ENCODE data around the gene IQCH.
"Not testable (repeated sequence)": the region's sequence is repeated elsewhere in the genome, so short reads cannot be mapped to it uniquely, and the experiment has no call there.

IQCH gene

GRCh38 chr15:67436351-67437250 lies 182.0 kb downstream of the IQCH start:
- peak in 1 of 56 donors; percentile 7 for DNase-seq

DNA sequence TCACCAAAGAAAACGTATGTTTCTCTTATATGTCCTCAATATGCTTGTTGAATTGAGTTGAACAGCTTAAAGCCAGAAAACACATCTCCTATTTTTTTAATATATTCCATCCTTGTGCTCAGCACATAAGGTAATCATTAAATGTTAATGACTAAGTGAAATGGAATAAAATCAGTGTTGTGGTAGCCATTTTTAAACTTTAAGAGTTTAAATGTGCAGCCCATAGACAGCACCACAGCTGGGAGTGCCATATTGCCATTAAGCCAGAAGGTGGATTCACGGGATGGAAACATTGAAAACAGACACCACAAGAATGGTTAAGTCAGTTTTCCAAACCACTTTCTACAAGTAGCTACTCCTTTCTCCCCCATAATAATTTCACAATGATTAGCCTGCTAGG lies 189.5 kb downstream of the IQCH start:
- no peak for DNase-seq

GRCh38 chr15:67446449-67446848 lies 191.9 kb downstream of the IQCH start:
- no peak for DNase-seq

DNA sequence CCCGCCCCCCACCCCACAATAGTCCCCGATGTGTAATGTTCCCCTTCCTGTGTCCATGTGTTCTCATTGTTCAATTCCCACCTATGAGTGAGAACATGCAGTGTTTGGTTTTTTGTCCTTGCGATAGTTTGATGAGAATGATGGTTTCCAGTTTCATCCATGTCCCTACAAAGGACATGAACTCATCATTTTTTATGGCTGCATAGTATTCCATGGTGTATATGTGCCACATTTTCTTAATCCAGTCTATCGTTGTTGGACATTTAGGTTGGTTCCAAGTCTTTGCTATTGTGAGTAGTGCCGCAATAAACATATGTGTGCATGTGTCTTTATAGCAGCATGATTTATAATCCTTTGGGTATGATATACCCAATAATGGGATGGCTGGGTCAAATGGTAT lies 193.8 kb downstream of the IQCH start:
- DNase-seq, result not testable (repeated sequence)

DNA sequence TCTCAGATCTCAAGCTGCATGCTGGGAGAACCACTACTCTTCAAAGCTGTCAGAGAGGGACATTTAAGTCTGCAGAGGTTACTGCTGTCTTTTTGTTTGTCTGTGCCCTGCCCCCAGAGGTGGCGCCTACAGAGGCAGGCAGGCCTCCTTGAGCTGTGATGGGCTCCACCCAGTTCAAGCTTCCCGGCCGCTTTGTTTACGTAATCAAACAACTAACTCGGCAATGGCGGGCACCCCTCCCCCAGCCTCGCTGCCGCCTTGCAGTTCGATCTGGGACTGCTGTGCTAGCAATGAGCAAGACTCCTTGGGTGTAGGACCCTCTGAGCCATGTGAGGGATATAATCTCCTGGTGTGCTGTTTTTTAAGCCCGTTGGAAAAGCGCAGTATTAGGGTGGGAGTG lies 199.1 kb downstream of the IQCH start:
- DNase-seq, result not testable (repeated sequence)

DNA sequence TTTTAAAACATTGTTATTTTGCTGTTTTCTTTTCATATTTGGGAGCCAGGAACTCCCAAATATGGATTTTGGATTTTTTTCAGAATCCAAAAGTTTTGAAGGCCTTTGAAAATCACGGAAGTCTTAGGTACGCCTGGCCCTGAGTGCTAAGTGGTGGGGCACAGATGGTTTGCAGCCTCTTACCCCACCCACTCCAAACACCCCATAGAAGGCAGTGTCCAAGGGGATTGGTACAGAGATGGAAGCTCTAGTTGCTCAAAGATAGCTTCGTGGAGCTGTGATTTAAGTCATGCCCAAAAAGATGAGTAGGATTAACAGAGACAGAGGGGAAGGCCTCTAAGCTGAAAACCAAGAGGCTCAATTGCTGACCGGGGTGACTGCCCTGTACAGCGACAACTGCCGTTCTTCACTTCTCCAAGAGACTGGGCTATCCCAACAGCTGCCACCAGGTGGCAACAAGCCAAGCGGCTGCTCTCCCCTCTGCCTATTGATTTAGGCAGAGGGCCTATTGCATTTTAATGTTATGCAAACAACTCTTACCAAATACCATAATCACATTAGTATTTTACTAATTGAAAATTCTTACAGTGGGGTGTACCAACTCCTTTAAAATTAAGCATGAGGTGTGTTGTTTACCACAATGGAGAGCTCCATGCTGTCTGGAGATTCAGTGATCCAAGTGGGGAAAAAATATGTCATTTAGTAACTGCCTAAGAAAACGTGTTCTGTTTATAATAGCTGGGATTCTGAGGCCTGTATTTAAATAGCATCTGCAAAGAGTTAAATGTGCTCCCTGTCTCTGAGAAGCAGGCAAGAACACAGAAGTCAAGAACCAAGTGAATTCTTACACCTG lies 202.3 kb downstream of the IQCH start:
- peak in 52 of 56 donors; percentile 3 to 86 (median 43) for DNase-seq

- DNase-seq, result no peak
These were observed 203.9 kb downstream of the IQCH start for GRCh38 chr15:67458331-67459029.

- DNase-seq, result no peak
These were observed 205.9 kb downstream of the IQCH start for GRCh38 chr15:67460521-67460920.

DNA sequence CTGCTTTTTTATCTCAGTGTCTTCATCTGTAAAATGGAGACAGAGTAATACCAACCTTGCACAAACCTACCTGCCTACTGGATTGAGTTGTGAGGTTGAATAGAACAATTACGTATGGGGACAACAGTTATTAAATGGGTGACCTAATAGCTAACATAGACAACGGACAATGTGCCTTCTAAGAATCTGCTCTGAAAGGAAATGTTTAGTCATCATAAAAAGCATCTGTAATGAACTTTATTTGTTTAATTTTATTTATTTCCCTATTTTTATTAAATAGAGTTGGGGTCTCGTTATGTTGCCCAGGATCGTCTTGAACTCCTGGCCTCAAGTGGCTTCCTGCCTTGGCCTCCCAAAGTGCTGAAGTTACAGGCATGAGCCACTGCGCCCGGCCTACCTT lies 207.1 kb downstream of the IQCH start:
- no peak for DNase-seq

DNA sequence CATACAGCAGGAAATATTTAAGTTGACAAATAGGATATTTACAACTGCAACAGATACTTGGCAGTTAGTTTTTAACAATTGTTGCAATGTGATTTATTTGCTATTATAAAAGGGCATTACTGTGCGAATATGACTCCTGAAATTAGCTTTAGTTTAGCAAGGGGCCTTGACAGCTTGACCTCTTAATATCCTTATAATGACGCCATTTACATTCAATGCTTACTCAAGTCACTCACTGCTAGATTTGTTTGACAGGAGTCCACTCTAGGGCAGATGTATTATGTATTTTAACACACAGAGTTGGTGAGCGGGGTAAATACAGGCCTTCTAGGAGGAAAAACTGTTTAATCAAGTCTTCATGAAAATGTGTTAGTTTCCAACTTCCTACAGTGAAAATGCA lies 208.3 kb downstream of the IQCH start:
- no peak for DNase-seq

DNA sequence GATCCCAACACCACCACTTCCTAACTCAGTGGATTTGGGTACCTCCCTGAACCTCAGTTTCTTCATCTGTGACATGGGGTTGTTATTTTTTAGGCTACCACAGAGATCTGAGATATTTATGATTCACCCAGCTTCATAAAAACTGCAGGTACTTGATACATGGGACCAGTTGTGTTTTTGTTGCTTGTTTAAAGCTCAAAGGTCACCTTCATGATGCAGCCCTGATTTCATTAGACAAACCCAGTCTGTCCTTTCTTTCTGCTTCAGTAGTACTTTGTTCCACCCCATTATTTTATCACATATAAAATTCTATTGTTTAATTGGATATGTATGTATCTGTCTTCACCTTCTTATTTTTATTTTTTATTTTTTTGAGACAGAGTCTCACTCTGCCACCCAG lies 208.9 kb downstream of the IQCH start:
- DNase-seq, result no peak

DNA sequence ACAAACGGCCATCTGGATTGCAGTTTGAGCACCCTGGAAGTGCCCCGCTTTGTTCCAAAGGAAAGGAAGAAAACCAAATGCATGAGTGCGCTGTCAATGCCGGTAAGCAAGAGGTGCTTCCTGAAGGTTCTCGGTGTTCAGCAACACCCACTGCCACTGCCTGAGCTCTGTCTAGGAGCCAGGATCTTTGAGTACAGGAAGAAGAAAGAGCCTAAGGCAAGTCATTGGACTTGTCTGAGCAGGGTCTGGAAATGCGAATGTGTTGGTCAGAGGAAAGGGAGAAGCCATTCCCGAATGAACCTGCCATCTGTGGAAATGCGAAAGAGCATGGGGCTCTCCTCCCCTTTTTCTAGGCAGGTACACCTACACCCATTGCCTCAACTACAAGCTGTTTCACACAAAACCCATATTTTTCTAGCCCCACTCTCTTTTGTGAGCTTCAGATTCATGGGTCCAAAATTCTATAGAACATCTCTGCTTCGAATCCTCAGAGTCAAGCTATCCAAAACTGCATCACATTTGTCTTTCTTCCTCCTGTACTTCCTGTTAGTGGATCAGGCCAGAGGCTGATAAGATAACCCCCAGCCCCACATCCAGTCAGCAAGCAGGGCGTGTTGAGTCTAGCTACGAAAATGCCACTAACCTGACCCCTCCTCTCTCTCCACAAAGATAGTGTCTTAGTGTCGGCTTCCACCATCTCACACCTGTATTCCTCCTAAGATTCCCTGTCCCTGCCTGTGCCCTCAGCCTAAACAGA lies 210.8 kb downstream of the IQCH start:
- DNase-seq, result no peak

- DNase-seq, result no peak
These were observed 213.8 kb downstream of the IQCH start for GRCh38 chr15:67468416-67468815.

GRCh38 chr15:67469680-67470079 lies 215.1 kb downstream of the IQCH start:
- no peak for DNase-seq

DNA sequence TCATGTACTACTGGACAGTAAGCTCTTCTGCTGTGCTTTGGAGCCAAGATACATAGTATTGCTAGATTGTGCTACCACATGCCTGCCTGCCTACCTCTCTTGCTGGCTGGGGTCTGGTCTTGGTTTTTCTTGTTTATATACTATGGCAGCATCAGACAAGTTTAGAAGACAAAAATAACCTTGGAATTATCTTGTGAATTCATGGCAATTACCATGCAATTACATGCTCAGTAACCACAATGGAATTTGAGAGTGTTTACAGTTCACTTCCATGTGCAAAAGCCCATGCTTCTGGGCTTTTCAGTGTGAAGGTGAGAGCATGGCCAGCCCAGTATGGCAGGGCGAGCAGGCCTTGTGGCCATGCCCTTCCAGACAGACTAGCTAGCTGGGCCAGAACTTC lies 218.4 kb downstream of the IQCH start:
- DNase-seq, result no peak

DNA sequence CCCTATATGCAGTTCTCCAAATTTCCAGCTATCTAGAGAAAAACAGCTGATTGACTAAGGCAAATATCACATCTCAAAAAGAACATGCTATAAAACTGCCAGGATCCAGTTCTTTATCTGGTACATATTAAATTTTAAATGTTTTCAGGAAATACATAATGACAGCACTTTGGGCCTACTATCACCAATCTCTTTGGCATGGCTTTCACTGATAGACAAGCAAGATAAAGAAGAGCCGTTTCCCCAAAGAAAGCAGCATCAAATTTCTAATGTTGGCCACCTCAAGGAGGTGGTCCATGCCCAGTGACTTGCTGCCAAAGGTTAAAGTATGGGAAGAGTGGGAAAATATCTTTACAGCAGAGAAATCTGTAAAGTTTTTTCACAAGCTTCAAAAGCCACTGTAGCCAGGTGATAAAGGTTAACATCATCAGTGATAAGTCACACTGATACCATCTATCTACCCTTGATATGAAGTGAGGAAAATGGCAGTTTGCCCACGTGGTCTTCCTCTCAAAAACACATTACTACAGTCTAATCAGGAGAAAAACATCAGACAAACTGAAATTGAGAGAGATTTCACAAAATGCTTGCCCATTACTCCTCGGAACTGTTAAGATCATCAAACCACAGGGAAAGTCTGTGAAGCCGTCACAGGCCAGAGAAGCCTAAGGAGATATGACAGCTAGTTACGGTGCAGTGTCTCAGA lies 220.0 kb downstream of the IQCH start:
- no peak for DNase-seq

DNA sequence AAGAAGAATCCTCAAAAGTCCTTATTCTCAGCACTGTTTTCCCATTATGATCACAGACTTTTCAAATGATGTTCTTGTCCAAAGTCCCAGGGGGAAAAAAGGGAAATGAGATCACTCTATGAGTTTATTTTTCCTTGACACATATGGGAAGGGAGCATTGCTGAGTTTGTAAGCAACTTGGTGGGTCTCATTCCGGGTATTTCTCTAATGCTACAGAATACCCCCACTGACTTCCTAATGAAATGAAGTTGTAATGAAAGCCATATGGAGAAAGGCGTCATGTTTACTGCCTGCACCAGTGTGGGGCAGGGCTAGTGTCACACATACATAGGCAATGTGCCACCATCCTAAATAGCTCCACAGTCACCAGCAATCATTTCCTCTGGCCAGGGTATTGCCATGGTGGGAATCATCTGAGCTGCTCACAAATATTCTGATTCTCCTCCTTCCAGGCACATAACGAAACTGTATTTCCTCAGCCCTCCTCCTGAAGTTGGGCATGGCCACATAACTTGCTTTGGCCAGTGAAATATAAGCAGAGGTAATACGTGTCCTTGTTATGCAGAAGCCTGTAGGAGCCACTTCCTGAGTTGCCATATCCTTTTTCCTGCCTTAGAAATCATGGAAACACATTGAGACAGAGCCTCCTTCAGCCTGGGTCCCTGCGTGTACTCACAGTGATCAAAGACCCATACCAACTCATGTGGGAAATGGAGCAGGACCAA lies 225.4 kb downstream of the IQCH start:
- no peak for DNase-seq

DNA sequence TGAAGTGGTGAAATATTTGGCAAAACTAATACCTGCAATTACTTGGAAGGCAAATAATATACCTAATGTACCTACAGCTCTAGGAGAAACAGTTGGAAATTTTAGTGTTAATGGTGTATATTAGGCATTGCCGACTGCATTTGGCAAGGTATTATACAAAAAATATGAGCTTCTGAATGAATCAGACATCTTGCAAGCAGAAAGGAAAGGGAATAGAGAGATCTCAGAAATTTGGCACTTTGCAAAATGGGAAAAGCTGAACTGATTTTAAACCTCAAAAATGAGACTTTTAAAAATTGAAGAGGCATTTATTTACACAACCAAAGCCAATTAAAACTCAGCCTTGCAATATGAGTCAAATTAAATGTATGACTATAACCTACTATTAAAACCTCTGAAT lies 226.2 kb downstream of the IQCH start:
- no peak for DNase-seq

DNA sequence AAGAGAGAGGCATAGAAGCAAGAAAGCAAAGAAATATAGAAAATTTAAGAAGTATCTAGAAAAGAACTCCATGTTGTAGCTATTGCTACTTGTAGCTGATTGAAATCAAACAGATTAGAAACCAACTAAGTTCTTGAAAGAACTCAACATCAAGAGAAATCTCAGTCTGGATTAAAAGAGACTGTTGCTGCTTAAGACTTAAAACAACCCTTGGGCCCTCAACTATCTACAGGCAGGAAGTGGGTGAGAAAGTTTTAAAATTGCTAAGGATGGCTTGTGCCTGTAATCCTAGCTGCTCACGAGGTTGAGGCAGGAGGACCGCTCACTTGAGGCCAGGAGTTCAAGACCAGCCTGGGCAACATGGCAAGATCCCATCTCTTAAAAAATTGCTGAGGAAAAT lies 227.1 kb downstream of the IQCH start:
- no peak for DNase-seq

DNA sequence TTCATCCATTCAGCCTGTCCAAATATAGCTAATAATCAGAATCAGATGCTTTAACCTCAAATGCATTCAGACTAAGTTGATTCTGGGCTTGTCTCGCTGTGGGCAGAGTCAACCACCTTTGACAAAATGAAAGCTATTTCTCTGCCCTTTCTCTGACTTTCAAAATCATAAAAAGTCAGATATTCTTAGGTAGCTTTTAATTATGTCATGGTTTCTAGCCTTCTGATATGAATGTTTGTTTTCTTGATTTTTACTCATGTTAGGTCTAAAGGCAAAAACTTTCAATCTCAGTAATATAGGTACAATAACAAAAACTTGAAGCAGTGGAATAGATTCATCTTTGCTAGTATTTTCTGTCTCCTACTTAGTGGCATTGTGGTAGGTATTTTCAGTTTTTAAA lies 241.0 kb downstream of the IQCH start:
- no peak for DNase-seq
